Mammary epithelial cell (primary cell): ENCODE data around the gene DDX10.

Source experiments
- EZH2 ChIP-seq: IDR thresholded peaks from 2 replicates; pipeline ENCODE4 v1.6.1; 2012; ENCODE audit warnings: low read length, inconsistent platforms, borderline replicate concordance
- TF ChIP-seq, protein P1 (sequence below), 2 donors: IDR thresholded peaks in 1 of 2; conservative IDR thresholded peaks in 1 of 2; 2 replicates each; pipeline ENCODE4 v1.5.1; 2011 to 2012; ENCODE audit warnings: inconsistent platforms in 2 of 2, low read length in 2 of 2, mild to moderate bottlenecking in 2 of 2, control low read depth in 1 of 2, low read depth in 1 of 2; ENCODE audit not compliant: insufficient read depth in 1 of 2; ENCODE audit errors: extremely low read depth in 1 of 2

DNA sequence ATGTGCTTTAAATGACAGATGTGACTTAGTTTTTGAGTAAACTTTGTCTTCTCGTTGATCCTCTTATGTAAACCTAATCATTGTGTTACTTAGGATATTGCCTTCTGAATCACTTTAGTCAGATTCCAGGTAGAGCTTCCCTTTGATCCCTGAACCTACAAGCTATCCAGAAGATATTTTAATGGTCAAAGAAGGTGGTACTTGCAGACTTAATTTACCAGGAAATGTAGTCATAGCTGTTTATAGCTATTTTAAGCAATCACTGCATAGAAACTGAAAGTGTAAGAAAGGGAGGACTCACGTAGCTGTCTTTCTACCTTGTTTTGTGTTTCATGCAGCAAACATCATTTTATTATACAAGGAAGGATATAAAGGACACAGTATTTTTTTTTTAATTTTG lies 189.5 kb downstream of the DDX10 start:
- TF ChIP-seq, protein P1, sequence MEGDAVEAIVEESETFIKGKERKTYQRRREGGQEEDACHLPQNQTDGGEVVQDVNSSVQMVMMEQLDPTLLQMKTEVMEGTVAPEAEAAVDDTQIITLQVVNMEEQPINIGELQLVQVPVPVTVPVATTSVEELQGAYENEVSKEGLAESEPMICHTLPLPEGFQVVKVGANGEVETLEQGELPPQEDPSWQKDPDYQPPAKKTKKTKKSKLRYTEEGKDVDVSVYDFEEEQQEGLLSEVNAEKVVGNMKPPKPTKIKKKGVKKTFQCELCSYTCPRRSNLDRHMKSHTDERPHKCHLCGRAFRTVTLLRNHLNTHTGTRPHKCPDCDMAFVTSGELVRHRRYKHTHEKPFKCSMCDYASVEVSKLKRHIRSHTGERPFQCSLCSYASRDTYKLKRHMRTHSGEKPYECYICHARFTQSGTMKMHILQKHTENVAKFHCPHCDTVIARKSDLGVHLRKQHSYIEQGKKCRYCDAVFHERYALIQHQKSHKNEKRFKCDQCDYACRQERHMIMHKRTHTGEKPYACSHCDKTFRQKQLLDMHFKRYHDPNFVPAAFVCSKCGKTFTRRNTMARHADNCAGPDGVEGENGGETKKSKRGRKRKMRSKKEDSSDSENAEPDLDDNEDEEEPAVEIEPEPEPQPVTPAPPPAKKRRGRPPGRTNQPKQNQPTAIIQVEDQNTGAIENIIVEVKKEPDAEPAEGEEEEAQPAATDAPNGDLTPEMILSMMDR (conservative IDR thresholded peaks at IDR 0.05 in 1 of 2, IDR thresholded peaks at IDR 0.05 in 1 of 2; ENCODE audit: extremely low read depth in 1 of 2, insufficient read depth in 1 of 2, low read depth in 1 of 2, low read length in 2 of 2) = no peak
- no peak for TF ChIP-seq EZH2
